Heart left ventricle (tissue), 16 donors: ENCODE measurements around the gene DEGS2. TPM values are rescaled to one million over a fixed set of nuclear protein-coding genes. Genes with fewer than 3 reads are reported as not detected.

Experiments
- ATAC-seq, 4 donors: fragments of 200-7000 bp; cut with Tn5 transposase; one replicate each; pipeline ENCODE4 v1.9.1; 2020 to 2022; ENCODE audit warnings: moderate library complexity in 4 of 4, mild to moderate bottlenecking in 3 of 4, moderate number of reproducible peaks in 1 of 4
- DNase-seq, 5 donors: peaks; one replicate each; pipeline ENCODE4 v3.0.0-alpha.2; 2020
- H3K27ac ChIP-seq, 12 donors: fragments of 200-600 bp; sonication (generic) in 4 of 12; one replicate each; pipeline versions ENCODE4 v1.5.0 to v1.8.0; 2016 to 2022; ENCODE audit warnings: mild to moderate bottlenecking in 2 of 12
- H3K27me3 ChIP-seq, 9 donors: fragments of 200-600 bp; sonication (generic) in 2 of 9; one replicate each; pipeline versions ENCODE4 v1.5.1 to v1.8.0; 2016 to 2022; ENCODE audit warnings: mild to moderate bottlenecking in 3 of 9
- H3K36me3 ChIP-seq, 9 donors: fragments of 200-600 bp; sonication (generic) in 2 of 9; one replicate each; pipeline versions ENCODE4 v1.5.0 to v1.8.0; 2018 to 2022; ENCODE audit warnings: mild to moderate bottlenecking in 2 of 9
- H3K4me1 ChIP-seq, 12 donors: fragments of 200-600 bp; sonication (generic) in 4 of 12; one replicate each; pipeline versions ENCODE4 v1.5.0 to v1.8.0; 2016 to 2022; ENCODE audit warnings: mild to moderate bottlenecking in 3 of 12
- H3K4me3 ChIP-seq, 12 donors: fragments of 200-600 bp; sonication (generic) in 4 of 12; one replicate each; pipeline versions ENCODE4 v1.5.0 to v1.8.0; 2017 to 2022; ENCODE audit warnings: mild to moderate bottlenecking in 9 of 12, moderate library complexity in 4 of 12
- H3K9me3 ChIP-seq, 12 donors: fragments of 200-600 bp; sonication (generic) in 4 of 12; one replicate each; pipeline versions ENCODE4 v1.5.0 to v1.8.0; 2016 to 2022; ENCODE audit warnings: mild to moderate bottlenecking in 1 of 12
- POLR2A ChIP-seq, 2 donors: fragments of 450-650 bp; IDR thresholded peaks; one replicate each; pipeline ENCODE4 v1.6.1; 2017; ENCODE audit warnings: antibody characterized with exemption in 2 of 2, mild to moderate bottlenecking in 2 of 2, moderate library complexity in 2 of 2
- WGBS, 4 donors: extraction: QIAGEN DNeasy Blood & Tissue Kit in 2 of 4; methylation state at CpG; one replicate each; pipeline versions ENCODE4 v1.1.5 to v1.1.7; 2013 to 2018; 5-methylcytosine and 5-hydroxymethylcytosine counted together
- intact Hi-C, 10 donors: fragments of 100-400 bp; cut with DNase I; formaldehyde crosslinking; loops; one replicate each; pipeline versions ENCODE4 v1.11.1 to v1.14.2; 2022
- polyA plus RNA-seq, 2 donors: library from polyadenylated mRNA; stranded (reverse); fragments of 200-250 nt; gene quantifications; one replicate each; pipeline ENCODE4 v1.2.3, GENCODE V29; 2013
- total RNA-seq, 9 donors: library from RNA; depleted of rRNA in 2 of 9; stranded (reverse); fragments of >200 nt in 2 of 9; fragmentation: NEBNext Ultra II Directional in 3 of 9; extraction: Animal tissue kit (Norgen Biotek cat#: 25700) in 3 of 9; gene quantifications; one replicate each; pipeline versions ENCODE4 v1.1.0 to v1.2.4, GENCODE V29; 2016 to 2023
- TF ChIP-seq, protein P1 (sequence below), 12 donors: fragments of 200-600 bp; sonication (generic) in 4 of 12; IDR thresholded peaks; one replicate each; pipeline versions ENCODE4 v1.5.0 to v1.8.0; 2018 to 2022; ENCODE audit warnings: antibody characterized with exemption in 12 of 12, mild to moderate bottlenecking in 5 of 12
- donor health status: ischemic (EF 13 %, LVEDD 7.1; RV severe dilation, severe dysfunction).
- donor health status: healthy with polysubstance abuse.
- donor health status: DM: no; HTN: yes; CAD: no.
- donor health status: DM: no; HTN: no; CAD: no.
- donor health status: ischemic (EF 25% LVEDD 6.9; RV normal size, moderate dysfunction).
- donor health status: ischemic (EF 25% LVEDD 5.7; RV mildly dilated, moderate dysfunction).
- donor health status: healthy.
- donor health status: DM: yes; HTN: yes; CAD: no.
- donor health status: ischemic (EF 35%, LVEDD 5.7; RV mildly dilated, moderate dysfunction).
- donor health status: nonischemic (EF 11% LVEDD 7.7; RV severe dilation, severe dysfunction).
- donor health status: DM: yes; HTN: yes; CAD: no.
- donor health status: PGD.
- donor health status: ischemic (EF 29% LVEDD 5.4; RV normal size, mild dysfunction).
- donor health status: nonischemic (EF 23%, LVEDD 6.1; RV moderate dilation, normal function).

Gene DEGS2
- total and polyA plus RNA-seq, 11 donors, result 0.08 to 0.48 (median 0.30) TPM; not detected in 7

- intact Hi-C loops, result no loop called here
- no peaks in the 10 kb centered on the region for H3K9me3 ChIP-seq
- peaks cover 0 to 46% (median 26%) of the 10 kb centered on the region in 12 donors for H3K4me1 ChIP-seq
- H3K27me3 ChIP-seq, result no peaks in the 10 kb centered on the region
- TF ChIP-seq POLR2A (IDR thresholded peaks at IDR 0.05), result no peak
- TF ChIP-seq, protein P1, sequence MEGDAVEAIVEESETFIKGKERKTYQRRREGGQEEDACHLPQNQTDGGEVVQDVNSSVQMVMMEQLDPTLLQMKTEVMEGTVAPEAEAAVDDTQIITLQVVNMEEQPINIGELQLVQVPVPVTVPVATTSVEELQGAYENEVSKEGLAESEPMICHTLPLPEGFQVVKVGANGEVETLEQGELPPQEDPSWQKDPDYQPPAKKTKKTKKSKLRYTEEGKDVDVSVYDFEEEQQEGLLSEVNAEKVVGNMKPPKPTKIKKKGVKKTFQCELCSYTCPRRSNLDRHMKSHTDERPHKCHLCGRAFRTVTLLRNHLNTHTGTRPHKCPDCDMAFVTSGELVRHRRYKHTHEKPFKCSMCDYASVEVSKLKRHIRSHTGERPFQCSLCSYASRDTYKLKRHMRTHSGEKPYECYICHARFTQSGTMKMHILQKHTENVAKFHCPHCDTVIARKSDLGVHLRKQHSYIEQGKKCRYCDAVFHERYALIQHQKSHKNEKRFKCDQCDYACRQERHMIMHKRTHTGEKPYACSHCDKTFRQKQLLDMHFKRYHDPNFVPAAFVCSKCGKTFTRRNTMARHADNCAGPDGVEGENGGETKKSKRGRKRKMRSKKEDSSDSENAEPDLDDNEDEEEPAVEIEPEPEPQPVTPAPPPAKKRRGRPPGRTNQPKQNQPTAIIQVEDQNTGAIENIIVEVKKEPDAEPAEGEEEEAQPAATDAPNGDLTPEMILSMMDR (IDR thresholded peaks at IDR 0.05), result no peak
- WGBS, 4 donors, result 96 to 97% (median 96%) methylated on average over 23 of the region's 23 CpGs
- no peak for DNase-seq
- ATAC-seq, result no peak
- no peak overlapping the region for H3K4me3 ChIP-seq
- H3K27ac ChIP-seq, result no peak overlapping the region
- peaks cover 0 to 26% (median 0%) of the 10 kb centered on the region in 9 donors for H3K36me3 ChIP-seq
Observed at GRCh38 chr14:100143934-100144333, 15.5 kb downstream of the DEGS2 start.

DNA sequence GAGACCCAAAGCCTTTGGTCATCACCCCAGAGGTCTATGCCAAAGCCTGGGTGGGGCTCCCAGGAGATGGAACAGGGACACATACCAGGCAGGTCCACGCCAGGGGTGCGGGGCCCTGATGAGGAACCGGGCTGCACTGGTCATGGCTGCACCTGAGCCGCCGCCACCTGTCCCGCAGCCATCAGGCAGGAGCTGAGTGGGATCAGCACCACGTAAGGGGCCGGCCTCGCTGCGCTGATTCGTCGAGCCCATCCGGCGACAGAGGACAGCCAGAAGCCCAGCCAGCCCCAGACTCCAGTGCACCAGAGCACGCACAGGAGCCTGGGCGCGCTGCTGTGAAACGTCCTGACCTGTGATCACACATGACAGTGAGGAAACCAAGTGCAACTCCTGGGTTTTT is 15.9 kb downstream of the DEGS2 start:
- Histone ChIP-seq H3K4me3 (no peak overlapping the region), H3K9me3 (no peaks in the 10 kb centered on the region), H3K36me3 (peaks cover 0 to 30% (median 0%) of the 10 kb centered on the region in 9 donors), H3K4me1 (peaks cover 0 to 46% (median 26%) of the 10 kb centered on the region in 12 donors), H3K27ac (peak overlapping the region in 4 of 12 donors; percentile 67 to 86 (median 82)), H3K27me3 (no peaks in the 10 kb centered on the region)
- TF ChIP-seq POLR2A (IDR thresholded peaks at IDR 0.05), result no peak
- TF ChIP-seq, protein P1 (IDR thresholded peaks at IDR 0.05), result no peak
- intact Hi-C loops, result no loop called here
- 97 to 98% (median 97%) methylated on average over 17 to 18 of the region's 18 CpGs for WGBS, 4 donors
- no peak for DNase-seq
- ATAC-seq, result no peak

DNA sequence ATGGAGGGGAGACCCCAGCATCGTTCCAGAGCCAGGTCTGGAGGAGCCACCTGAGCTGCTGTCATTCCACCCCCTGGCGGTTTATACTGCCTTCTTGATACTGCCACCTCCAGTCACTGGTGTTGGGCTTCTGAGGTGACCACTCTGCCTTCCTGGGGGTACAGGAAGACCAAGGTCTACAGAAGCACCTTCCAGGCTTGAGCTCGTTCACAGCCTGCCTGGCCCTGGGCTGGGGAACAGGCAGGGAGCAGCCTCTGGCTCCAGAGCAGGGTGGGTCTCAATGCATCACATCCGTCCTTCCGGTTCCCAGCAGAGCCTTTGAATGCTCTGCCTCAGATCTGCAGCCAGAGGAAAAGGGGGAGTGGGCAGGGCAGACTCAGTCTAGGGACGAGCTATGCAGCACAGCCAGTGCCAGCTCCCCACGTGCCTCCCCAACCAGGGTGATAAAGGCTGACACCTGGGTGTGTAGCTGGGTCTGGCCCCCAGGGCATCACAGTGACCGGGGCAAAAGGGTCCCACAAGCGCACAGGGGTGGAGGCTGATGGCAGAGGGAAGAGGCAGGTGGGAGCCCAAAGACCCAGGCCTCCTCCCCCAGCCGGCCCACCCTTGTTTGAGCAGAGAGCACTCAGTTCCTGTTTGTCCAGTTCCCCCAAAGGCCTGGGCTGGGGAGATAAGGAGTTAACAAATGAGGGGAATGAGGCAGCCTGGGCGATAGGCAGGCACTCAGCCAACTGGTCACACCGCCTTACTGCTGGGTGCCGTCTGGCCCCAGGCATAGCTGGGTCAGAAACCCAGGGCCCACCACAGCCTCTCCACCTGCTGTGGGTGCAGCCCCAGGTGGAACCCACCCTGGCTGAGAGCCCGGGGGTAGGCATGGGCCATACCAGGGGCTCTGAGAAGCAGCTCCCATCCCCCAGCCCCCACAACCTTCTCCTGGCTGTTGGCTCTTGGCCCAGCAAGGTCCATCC is 17.1 kb downstream of the DEGS2 start:
- peak in 1 of 2 donors; percentile 37 for TF ChIP-seq POLR2A (IDR thresholded peaks at IDR 0.05)
- TF ChIP-seq, protein P1 (IDR thresholded peaks at IDR 0.05), result no peak
- DNase-seq (peak in 4 of 5 donors; percentile 60 to 81 (median 76)), ATAC-seq (peak; percentile 65 to 91 (median 70))
- peaks cover 0 to 42% (median 2%) of the 10 kb centered on the region in 9 donors for H3K36me3 ChIP-seq
- 20 to 43% (median 30%) methylated on average over 11 to 14 of the region's 14 CpGs for WGBS, 4 donors
- intact Hi-C loops, result no loop called here
- H3K9me3 ChIP-seq, result no peaks in the 10 kb centered on the region
- H3K27me3 ChIP-seq, result no peaks in the 10 kb centered on the region
- H3K4me3 ChIP-seq, result peak overlapping the region in 1 of 12 donors; percentile 20
- peak overlapping the region; percentile 44 to 86 (median 68) for H3K27ac ChIP-seq
- H3K4me1 ChIP-seq, result peaks cover 0 to 46% (median 26%) of the 10 kb centered on the region in 12 donors

- WGBS, 4 donors, result 82 to 96% (median 92%) methylated on average over 4 to 7 of the region's 7 CpGs
- Histone ChIP-seq H3K4me1 (peaks cover 0 to 46% (median 24%) of the 10 kb centered on the region in 12 donors), H3K27me3 (no peaks in the 10 kb centered on the region), H3K36me3 (peaks cover 0 to 53% (median 2%) of the 10 kb centered on the region in 9 donors), H3K27ac (peak overlapping the region in 8 of 12 donors; percentile 60 to 86 (median 78)), H3K4me3 (no peak overlapping the region), H3K9me3 (no peaks in the 10 kb centered on the region)
- no peak for TF ChIP-seq POLR2A (IDR thresholded peaks at IDR 0.05)
- TF ChIP-seq, protein P1 (IDR thresholded peaks at IDR 0.05), result no peak
- ATAC-seq, result no peak
- intact Hi-C loops, result no loop called here
- no peak for DNase-seq
Observed at GRCh38 chr14:100141098-100141497, 18.3 kb downstream of the DEGS2 start.
